GM21717 (cell line): ENCODE results near the gene GLIS2.

Source experiments
- ATAC-seq: cut with Tn5 transposase; IDR thresholded peaks from one replicate; pipeline ENCODE4 v1.9.1; 2021; ENCODE audit warnings: mild to moderate bottlenecking, moderate library complexity; ENCODE audit not compliant: unreplicated experiment

Gene GLIS2

GRCh38 chr16:4319454-4320421 is 3.9 kb downstream of the GLIS2 start:
- ATAC-seq, result no peak

DNA sequence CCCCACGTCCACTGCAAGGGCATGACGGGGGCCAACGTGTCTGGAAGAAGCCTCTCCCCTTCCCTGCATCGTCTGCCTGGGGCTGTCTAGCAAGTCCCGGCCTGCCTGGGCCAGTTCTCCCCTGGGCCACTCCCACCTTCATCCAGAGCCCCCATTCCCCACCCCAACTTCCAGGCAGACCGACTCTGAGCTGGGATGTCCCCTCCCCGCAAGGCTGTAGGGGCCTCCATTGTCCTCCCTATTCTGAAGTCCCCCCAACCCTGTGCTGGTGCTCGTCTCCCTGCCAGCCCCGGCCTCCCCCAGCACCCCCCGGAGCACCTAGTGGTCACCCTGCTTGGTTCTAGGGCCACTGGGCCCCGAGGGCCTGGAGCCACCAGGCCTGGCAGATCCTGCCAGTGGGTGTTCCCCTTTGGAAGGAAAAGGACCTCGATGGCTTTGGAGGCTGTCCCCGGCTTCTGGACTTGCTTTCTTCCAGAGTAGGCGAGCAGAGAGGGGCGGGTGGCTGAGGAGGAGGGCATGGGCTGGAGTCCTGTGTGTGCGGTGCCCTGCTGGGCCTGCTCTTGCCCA is 4.8 kb downstream of the GLIS2 start:
- ATAC-seq, result no peak

DNA sequence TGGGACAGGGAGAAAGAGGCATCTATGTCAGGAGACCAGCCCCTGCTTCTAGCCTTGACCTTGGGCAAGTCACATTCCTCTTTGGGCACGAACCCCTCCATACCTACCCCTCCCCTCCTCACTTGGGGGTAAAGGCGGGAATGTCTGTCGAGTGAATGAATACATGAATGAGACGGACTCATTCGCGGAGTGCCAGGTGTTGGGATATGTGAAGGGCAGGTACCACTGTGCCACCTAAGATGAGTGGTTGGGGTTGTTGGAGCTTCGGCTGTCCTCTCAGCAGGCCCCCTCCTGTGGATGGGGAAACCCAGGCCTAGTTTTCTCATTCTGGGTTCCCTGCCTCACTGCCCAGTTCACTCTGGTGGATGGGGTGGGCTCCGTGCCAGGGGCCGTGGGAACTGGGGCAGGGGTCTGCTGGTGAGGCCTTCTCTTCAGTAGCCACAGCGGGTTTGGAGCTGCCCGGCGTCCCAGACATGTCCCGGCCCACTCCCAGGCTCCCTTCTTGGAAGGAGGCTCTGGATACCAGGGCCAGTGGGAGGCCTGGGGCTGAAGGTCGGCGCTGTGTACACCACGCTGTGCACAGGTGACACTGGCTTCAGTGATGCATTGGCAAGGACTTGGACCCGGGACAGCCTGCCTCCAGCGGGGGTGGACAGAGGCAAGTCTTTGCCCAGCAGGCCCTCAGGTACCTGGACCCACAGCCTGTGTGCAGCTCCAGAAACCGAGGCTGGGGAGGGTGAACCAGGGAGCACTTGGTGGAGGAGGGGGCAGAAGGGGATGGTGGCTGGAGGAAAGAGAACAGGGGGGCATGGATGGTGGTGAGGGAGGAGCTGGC is 5.6 kb downstream of the GLIS2 start:
- no peak for ATAC-seq

DNA sequence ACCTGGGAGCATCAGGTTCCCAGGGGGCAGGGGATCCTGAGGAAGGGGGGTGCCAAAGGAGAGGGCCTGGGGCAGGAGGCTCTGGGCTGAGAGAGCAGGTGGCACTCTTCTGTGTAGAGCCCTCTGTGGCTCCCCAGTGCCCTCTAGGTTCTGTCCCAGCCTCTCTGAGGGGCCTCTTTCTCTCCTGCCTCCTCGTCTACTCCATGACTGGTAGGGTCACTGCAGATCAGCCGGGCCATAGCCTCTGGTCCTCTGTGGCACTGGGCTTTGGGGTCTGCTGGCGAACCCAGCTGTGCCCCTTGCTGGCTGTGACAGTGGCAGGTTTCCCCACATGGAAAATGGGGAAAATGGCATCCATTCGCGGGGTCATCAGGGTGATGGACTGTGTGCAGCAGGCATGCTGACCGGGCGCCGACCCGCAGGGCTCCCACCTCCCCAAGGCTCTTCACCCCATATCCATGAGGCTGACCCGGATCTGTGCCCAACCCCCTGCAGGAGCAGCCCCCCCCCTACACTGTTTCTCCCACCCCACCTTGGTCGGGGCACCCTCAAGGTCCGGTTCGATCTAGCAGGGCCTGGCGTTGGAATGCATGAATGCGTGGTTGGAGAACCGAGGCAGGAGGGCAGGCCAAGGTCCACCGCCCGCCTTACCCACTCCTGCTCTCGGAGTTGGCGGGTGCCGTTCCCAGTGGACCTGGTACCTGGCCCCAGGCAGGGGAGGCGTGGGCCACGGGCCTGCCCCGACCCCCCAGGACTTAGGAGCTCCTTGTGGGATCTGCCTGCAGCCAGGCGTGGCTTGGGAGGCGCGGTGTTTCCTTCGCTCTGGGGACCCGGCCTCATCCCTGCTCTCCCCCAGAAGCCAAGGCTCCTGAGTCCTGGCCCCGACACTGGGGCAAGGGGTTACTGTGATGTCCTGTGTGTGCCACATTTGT is 6.5 kb downstream of the GLIS2 start:
- ATAC-seq, result no peak

- ATAC-seq, result no peak
Observed at GRCh38 chr16:4323071-4323844, 7.4 kb downstream of the GLIS2 start.

GRCh38 chr16:4323845-4324488 is 8.1 kb downstream of the GLIS2 start:
- ATAC-seq, result no peak

DNA sequence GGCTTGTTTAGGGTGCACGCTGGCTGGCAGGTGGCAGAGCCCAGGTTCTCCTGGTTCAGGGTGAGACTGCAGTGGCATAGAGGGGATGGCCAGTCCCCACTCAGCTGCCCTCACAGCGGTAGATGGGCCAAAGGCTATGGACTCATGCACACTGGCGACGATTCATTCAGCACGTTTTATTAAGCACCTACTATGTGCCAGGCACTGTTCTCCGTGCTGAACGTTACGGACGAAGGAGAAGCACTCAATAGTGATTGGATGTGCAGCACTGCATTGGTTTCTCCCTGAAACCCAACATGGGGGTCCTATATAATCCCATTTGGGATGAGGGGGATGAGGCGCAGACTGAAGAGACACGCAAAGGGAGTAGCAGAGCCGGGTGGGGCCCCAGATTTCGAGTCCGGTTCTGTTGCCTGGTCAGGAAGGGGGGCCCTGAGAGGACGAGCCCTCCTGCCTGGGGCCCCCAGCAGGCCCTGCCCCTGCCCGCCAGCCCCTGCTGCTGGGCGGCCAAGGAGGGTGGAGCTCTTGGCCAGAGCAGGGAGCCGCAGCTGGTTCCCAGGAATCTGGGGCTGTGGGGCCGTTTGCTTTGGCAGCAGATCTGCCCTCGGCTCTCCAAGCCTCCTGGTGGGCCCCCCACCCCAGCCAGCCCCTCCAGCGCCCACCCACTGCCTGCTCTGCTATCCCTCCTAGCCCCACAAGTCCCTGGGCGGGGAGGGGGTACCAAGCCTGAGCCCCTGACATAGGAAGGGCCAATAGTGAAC is 8.8 kb downstream of the GLIS2 start:
- no peak for ATAC-seq

DNA sequence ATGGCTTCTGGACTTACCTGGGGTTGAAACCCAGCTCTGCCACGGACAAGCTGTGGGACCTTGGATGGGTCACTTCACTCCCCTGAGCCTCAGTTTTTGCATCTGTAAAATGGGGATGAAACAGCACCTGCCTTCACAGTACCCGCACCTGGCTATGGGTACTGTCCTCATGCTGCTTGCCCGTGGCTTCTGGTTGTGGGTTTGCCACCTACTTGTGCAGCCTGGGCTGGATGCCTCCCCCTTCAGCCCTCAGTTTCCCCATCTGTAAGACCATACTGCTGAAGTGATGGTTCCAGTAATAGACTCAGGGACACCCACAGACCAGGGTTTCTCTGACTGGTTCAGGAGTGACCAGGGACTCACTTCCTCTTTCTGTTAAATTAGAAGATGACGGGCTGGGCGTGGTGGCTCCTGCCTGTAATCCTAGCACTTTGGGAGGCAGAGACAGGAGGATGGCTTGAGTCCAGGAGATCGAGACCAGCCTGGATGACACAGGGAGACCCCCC is 9.4 kb downstream of the GLIS2 start:
- ATAC-seq, result no peak

GRCh38 chr16:4327386-4328045 is 11.6 kb downstream of the GLIS2 start:
- no peak for ATAC-seq

- ATAC-seq, result no peak
Observed at GRCh38 chr16:4328046-4328781, 12.3 kb downstream of the GLIS2 start.

GRCh38 chr16:4328782-4329775 is 13.2 kb downstream of the GLIS2 start:
- no peak for ATAC-seq

DNA sequence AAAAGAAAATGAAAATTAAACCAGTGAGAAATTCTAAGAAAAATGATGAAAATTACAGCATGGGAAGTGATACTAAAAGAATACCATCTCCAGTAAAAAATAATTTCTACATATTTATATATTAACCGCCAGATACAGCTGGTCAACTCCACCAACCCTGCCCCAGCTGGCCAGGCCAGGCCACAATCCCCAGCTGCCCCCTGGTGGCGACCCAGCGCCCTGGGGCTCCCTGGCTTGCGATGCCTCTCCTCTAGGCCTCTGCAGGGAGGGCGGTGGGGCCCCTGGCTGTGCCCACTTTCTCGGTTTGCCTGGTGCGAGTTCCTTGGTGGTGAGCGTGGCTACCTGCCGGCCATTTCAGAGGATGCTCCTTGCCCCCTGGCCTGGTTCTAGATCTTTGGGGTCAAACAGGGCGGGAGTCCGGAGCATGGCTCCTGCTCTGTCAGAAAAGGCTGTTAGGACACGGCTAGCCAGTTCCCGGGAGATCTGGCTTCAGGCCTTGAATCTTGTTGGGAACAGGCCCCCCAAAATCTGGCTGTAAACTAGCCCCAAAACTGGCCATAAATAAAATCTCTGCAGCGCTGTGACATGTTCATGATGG is 14.5 kb downstream of the GLIS2 start:
- ATAC-seq, result no peak

- no peak for ATAC-seq
Observed at GRCh38 chr16:4332083-4332482, 16.2 kb downstream of the GLIS2 start.

DNA sequence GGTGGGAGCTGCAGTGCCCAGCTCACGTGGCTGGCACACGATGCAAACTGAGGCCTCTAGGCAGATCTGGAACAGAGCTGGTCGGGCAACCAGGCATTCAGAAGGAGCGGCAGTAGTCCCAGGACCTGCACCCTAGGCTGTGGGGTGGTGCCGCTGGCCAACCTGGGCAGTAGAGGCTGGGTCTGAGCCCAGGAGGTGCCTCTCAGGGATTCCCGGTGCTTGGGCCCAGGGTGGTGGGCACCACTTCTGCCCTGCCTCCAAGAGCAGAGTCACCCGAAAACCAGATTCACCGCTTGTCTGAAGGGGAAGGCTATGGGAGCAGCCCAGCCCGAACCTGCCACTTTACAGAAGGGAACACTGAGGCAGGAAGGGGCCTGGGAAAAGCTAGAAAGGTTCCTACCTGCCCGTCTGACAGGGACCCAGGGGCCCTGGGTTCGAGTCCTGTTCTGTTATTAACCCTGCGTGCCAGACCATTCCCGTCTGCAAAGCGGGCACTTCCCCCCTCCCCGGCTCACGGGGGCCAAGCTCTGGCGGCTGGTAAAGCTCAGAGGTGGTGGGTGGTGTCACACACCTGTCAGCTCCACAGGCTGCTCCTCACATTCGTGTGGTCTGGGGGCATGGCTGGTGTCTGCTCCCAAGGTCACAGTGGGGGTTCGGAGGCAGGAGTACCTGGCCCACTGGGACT is 16.9 kb downstream of the GLIS2 start:
- no peak for ATAC-seq

- no peak for ATAC-seq
Observed at GRCh38 chr16:4333308-4333638, 17.4 kb downstream of the GLIS2 start.
